Osteoblast (primary cell): ENCODE measurements around the gene NRIP1. TPM values are rescaled to one million over a fixed set of nuclear protein-coding genes. Genes with fewer than 3 reads are reported as not detected.

Experiments used
- DNase-seq: peaks from one replicate; pipeline ENCODE4 v3.0.0; 2011; ENCODE audit warnings: low spot score, mixed read lengths; ENCODE audit not compliant: insufficient read length; ENCODE audit errors: missing footprints
- H2AFZ ChIP-seq: 2 replicates; pipeline ENCODE4 v1.6.0; 2011; ENCODE audit warnings: mild to moderate bottlenecking, low read length
- H3K27ac ChIP-seq: 2 replicates; pipeline ENCODE4 v1.5.1; 2011; ENCODE audit warnings: mild to moderate bottlenecking, low read depth, low read length, moderate library complexity
- H3K27me3 ChIP-seq: 2 replicates; pipeline ENCODE4 v1.6.0; 2012; ENCODE audit warnings: mild to moderate bottlenecking, control low read depth, inconsistent platforms, low read length, moderate library complexity; ENCODE audit not compliant: insufficient read depth
- H3K36me3 ChIP-seq: 2 replicates; pipeline ENCODE4 v1.5.1; 2011; ENCODE audit warnings: mild to moderate bottlenecking, low read length, control low read depth, moderate library complexity; ENCODE audit not compliant: insufficient read depth
- H3K4me1 ChIP-seq: 2 replicates; pipeline ENCODE4 v1.5.1; 2011; ENCODE audit warnings: mild to moderate bottlenecking, low read length, control low read depth, moderate library complexity; ENCODE audit not compliant: insufficient read depth
- H3K4me2 ChIP-seq: 2 replicates; pipeline ENCODE4 v1.6.0; 2011; ENCODE audit warnings: mild to moderate bottlenecking, low read length; ENCODE audit not compliant: insufficient read depth
- H3K4me3 ChIP-seq: fragments of 200-600 bp; sonication (generic); 3 replicates; pipeline ENCODE4 v1.5.1; 2012; ENCODE audit warnings: mild to moderate bottlenecking, low read length, inconsistent platforms; ENCODE audit not compliant: insufficient read depth
- H3K79me2 ChIP-seq: 2 replicates; pipeline ENCODE4 v1.6.0; 2012; ENCODE audit warnings: mild to moderate bottlenecking, low read length, control low read depth, inconsistent platforms; ENCODE audit not compliant: insufficient read depth
- H3K9me3 ChIP-seq: 2 replicates; pipeline ENCODE4 v1.5.1; 2011; ENCODE audit warnings: low read depth, low read length, control low read depth
- H4K20me1 ChIP-seq: 2 replicates; pipeline ENCODE4 v1.6.0; 2012; ENCODE audit warnings: mild to moderate bottlenecking, low read length, control low read depth; ENCODE audit not compliant: insufficient read depth
- CTCF ChIP-seq: IDR thresholded peaks from 2 replicates; pipeline ENCODE4 v1.5.1; 2011; ENCODE audit warnings: mild to moderate bottlenecking, low read depth, low read length, moderate library complexity; ENCODE audit errors: extremely low read depth
- total RNA-seq: library from RNA; depleted of rRNA; stranded (reverse); fragments of >200 nt; gene quantifications from 2 replicates; pipeline ENCODE4 v1.2.3, GENCODE V29; 2012

The NRIP1 gene
- total RNA-seq, 1 donor, result 32.6 TPM

- H3K27me3 ChIP-seq, result no peaks in the 10 kb centered on the region
- H4K20me1 ChIP-seq, result peaks cover 5% of the 10 kb centered on the region
- DNase-seq, result no peak
- no peak overlapping the region for H2AFZ ChIP-seq
- peaks cover 87% of the 10 kb centered on the region for H3K79me2 ChIP-seq
- H3K4me1 ChIP-seq, result peaks cover 16% of the 10 kb centered on the region
- TF ChIP-seq CTCF, result no peak
- H3K36me3 ChIP-seq, result peaks cover 30% of the 10 kb centered on the region
- H3K4me2 ChIP-seq, result no peak overlapping the region
- H3K27ac ChIP-seq, result no peak overlapping the region
- H3K9me3 ChIP-seq, result no peaks in the 10 kb centered on the region
- no peak overlapping the region for H3K4me3 ChIP-seq
Measured at GRCh38 chr21:14987370-14988170, 77.2 kb downstream of the NRIP1 start.

- H3K4me2 ChIP-seq, result no peak overlapping the region
- H3K36me3 ChIP-seq, result peaks cover 17% of the 10 kb centered on the region
- TF ChIP-seq CTCF, result no peak
- DNase-seq, result no peak
- no peak overlapping the region for H2AFZ ChIP-seq
- no peaks in the 10 kb centered on the region for H3K27me3 ChIP-seq
- no peak overlapping the region for H3K27ac ChIP-seq
- H3K79me2 ChIP-seq, result peaks cover 84% of the 10 kb centered on the region
- H3K4me3 ChIP-seq, result no peak overlapping the region
- H3K4me1 ChIP-seq, result peaks cover 16% of the 10 kb centered on the region
- peaks cover 7% of the 10 kb centered on the region for H4K20me1 ChIP-seq
- no peaks in the 10 kb centered on the region for H3K9me3 ChIP-seq
Measured at GRCh38 chr21:14985306-14985705, 79.5 kb downstream of the NRIP1 start.

GRCh38 chr21:14982336-14982735 lies 82.5 kb downstream of the NRIP1 start:
- Histone ChIP-seq H3K27ac (no peak overlapping the region), H3K9me3 (no peaks in the 10 kb centered on the region), H3K4me3 (no peak overlapping the region), H3K36me3 (peaks cover 11% of the 10 kb centered on the region), H4K20me1 (peaks cover 3% of the 10 kb centered on the region), H2AFZ (no peak overlapping the region), H3K4me2 (no peak overlapping the region), H3K27me3 (no peaks in the 10 kb centered on the region), H3K4me1 (peaks cover 8% of the 10 kb centered on the region), H3K79me2 (peaks cover 81% of the 10 kb centered on the region)
- TF ChIP-seq CTCF, result no peak
- no peak for DNase-seq

- Histone ChIP-seq H3K4me3 (no peak overlapping the region), H3K79me2 (peaks cover 82% of the 10 kb centered on the region), H2AFZ (no peak overlapping the region), H3K4me1 (peaks cover 9% of the 10 kb centered on the region), H3K27ac (no peak overlapping the region), H3K9me3 (no peaks in the 10 kb centered on the region), H3K27me3 (no peaks in the 10 kb centered on the region), H3K4me2 (no peak overlapping the region), H4K20me1 (peaks cover 3% of the 10 kb centered on the region), H3K36me3 (peaks cover 7% of the 10 kb centered on the region)
- no peak for DNase-seq
- no peak for TF ChIP-seq CTCF
Measured at GRCh38 chr21:14981246-14981645, 83.6 kb downstream of the NRIP1 start.
